Measurements from ENCODE around the gene PROX1.

The PROX1 gene

DNA sequence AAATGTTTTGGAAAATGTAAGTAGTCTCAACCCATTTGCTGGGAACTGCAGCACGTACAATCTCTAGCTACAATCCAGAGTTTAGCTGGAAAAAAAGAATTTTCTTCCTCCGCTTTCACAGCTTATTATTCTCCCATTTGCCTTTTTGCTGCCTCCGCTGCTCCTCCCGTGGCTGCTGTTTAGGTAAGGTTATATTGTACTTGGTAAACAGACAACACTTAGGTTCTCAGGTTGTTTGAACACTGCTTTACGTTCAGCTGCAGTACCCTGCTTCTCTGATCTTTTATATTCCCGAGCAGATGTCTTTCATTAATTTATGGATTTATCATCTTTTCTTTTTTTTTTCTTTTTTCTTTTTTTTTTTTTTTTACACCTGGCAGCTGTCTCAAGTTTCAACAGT is 14.3 kb downstream of the PROX1 start:
- intact Hi-C loops (cut with DNase I; ENCODE audit: low total_unique reads), result no loop called here
- H3K27ac ChIP-seq, result no peak overlapping the region
- H3K4me1 ChIP-seq, result no peaks in the 10 kb centered on the region
- DNase-seq, result no peak
- H3K4me3 ChIP-seq, result no peak overlapping the region
- no peak for TF ChIP-seq CTCF (IDR thresholded peaks at IDR 0.05)
- H3K36me3 ChIP-seq, result no peaks in the 10 kb centered on the region
- H3K9me3 ChIP-seq, result no peaks in the 10 kb centered on the region
- peaks cover 0 to 4% of the 10 kb centered on the region in 2 donors for H3K27me3 ChIP-seq

GRCh38 chr1:214002472-214002871 is 14.7 kb downstream of the PROX1 start:
- intact Hi-C loops (cut with DNase I; ENCODE audit: low total_unique reads), result no loop called here
- Histone ChIP-seq H3K4me3 (no peak overlapping the region), H3K9me3 (no peaks in the 10 kb centered on the region), H3K27ac (no peak overlapping the region), H3K4me1 (no peaks in the 10 kb centered on the region), H3K36me3 (no peaks in the 10 kb centered on the region), H3K27me3 (peaks cover 0 to 4% of the 10 kb centered on the region in 2 donors)
- DNase-seq, result no peak
- no peak for TF ChIP-seq CTCF (IDR thresholded peaks at IDR 0.05)

GRCh38 chr1:214003233-214003632 is 15.5 kb downstream of the PROX1 start:
- Histone ChIP-seq H3K36me3 (no peaks in the 10 kb centered on the region), H3K4me3 (no peak overlapping the region), H3K27me3 (no peaks in the 10 kb centered on the region), H3K9me3 (no peaks in the 10 kb centered on the region), H3K27ac (no peak overlapping the region), H3K4me1 (no peaks in the 10 kb centered on the region)
- intact Hi-C loops (cut with DNase I; ENCODE audit: low total_unique reads), result no loop called here
- TF ChIP-seq CTCF (IDR thresholded peaks at IDR 0.05), result no peak
- DNase-seq, result no peak

DNA sequence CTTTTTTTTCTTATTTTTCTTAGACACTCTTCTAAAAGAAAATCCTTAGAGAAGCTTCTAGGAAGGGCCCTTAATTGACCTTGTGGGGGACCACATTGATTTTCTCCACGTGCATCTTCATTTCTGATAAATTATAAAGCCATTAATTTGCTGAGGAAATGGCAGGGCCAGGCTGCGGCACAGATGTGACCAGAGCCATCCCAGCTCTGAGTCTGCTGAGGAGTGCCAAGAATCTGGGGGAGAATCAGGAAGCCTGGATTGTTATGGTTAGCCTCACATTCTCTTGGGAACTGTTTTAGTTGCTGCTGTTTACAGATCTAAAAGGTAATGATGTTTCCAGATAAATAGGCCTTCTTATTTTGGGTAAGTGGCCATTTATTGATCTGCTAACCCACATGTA is 16.2 kb downstream of the PROX1 start:
- Histone ChIP-seq H3K4me3 (no peak overlapping the region), H3K27ac (no peak overlapping the region), H3K9me3 (no peaks in the 10 kb centered on the region), H3K4me1 (no peaks in the 10 kb centered on the region), H3K36me3 (no peaks in the 10 kb centered on the region), H3K27me3 (peaks cover 0 to 3% of the 10 kb centered on the region in 2 donors)
- no peak for TF ChIP-seq CTCF (IDR thresholded peaks at IDR 0.05)
- intact Hi-C loops (cut with DNase I; ENCODE audit: low total_unique reads), result no loop called here
- DNase-seq, result no peak

DNA sequence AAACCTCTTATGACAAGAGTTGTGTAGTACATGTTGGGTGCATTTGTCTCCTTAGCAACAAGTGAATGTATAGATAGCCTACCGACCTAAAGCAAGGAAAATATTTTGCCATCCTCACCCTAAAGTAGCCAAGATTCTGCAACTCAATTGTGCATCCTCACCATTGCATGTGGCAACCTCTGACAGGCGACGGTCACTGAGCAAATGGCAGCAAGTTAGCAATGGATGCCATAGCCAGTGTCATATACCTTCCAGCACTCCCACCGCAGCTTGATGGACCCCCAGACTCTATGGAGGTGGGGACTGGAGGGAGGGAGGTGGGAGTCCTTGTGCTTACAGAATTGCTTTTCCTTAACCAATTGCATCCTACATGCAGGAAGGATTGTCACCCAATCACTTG is 17.0 kb downstream of the PROX1 start:
- Histone ChIP-seq H3K27ac (no peak overlapping the region), H3K9me3 (no peaks in the 10 kb centered on the region), H3K27me3 (peaks cover 0 to 3% of the 10 kb centered on the region in 2 donors), H3K4me1 (no peaks in the 10 kb centered on the region), H3K36me3 (no peaks in the 10 kb centered on the region), H3K4me3 (no peak overlapping the region)
- intact Hi-C loops (cut with DNase I; ENCODE audit: low total_unique reads), result no loop called here
- no peak for TF ChIP-seq CTCF (IDR thresholded peaks at IDR 0.05)
- no peak for DNase-seq

DNA sequence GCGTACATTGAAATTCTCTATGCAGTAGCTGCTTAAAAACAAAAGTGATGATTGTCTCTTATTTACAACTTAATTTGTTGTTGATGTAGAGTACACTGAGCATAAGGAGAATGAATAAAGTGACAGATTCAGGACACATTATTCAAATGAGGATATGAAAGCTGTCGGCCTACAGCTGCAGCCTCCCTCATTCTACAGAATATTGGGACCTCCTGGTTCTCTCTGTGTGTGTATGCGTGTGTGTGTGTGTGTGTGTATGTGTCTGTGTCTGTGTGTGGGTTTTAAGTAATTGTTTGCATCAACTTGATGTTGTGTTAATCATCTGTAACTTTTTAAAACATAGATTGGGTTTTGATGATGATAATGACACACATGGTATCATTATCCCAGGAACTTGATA is 17.9 kb downstream of the PROX1 start:
- no peak for DNase-seq
- Histone ChIP-seq H3K36me3 (no peaks in the 10 kb centered on the region), H3K27me3 (peaks cover 0 to 3% of the 10 kb centered on the region in 2 donors), H3K4me3 (no peak overlapping the region), H3K27ac (no peak overlapping the region), H3K4me1 (no peaks in the 10 kb centered on the region), H3K9me3 (no peaks in the 10 kb centered on the region)
- no peak for TF ChIP-seq CTCF (IDR thresholded peaks at IDR 0.05)
- intact Hi-C loops (cut with DNase I; ENCODE audit: low total_unique reads), result no loop called here
